Stimulated activated CD4-positive, alpha-beta T cell treated with anti-CD3 and anti-CD28 coated beads, TNF-alpha, amount 100 ng/mL, for 48 hours (primary cell): ENCODE measurements around the gene DLEC1.
A peak's percentile ranks its signal among the peaks of the same experiment; 100 is the strongest.
"Not testable (repeated sequence)": the region's sequence is repeated elsewhere in the genome, so short reads cannot be mapped to it uniquely, and the experiment has no call there.

Experiments
- DNase-seq, 3 donors: peaks; one replicate each; pipeline ENCODE4 v3.0.0-alpha.2; 2020; ENCODE audit warnings: low read depth in 3 of 3

The DLEC1 gene

GRCh38 chr3:38154625-38155255 is 115.7 kb downstream of the DLEC1 start:
- DNase-seq = no peak

DNA sequence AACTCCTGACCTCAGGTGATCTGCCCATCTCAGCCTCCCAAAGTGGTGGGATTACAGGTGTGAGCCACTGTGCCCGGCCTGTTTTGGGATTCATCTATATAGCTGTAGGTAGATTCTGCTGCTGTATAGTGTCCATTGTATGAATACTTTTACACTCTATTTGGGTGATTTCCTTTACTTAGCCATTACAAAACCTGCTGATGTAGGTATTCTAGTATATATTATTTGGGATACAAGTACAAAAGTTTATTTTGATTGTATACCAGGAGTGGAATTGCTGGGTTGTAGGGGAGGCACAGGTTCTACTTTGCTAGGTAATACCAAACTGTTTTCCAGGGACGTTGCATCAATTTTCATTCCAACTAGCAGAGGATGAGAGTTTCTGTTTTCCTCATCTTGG is 116.8 kb downstream of the DLEC1 start:
- DNase-seq = no peak

DNA sequence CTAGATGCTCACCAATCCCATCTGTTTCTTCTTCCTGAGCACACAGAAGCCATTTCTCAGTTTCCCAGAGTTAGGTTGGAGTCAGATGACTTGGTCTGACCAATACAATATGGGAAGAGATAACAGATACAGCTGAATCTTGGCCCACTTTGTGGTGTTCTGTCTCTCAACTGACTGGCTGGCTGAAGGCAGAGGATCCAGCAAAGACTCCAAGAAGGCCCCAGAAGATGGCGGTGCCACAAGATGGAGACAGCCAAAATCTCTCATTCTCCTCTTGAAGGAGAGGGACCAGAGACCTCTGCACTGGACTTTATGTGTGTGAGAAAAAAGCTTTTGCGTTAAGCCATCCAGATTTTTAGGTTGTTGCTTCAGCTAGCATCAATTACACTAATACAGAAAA is 118.1 kb downstream of the DLEC1 start:
- DNase-seq = no peak

GRCh38 chr3:38157595-38157994 is 118.6 kb downstream of the DLEC1 start:
- no peak for DNase-seq

GRCh38 chr3:38158472-38158871 is 119.5 kb downstream of the DLEC1 start:
- DNase-seq = no peak

- DNase-seq = not testable (repeated sequence)
These were observed 121.7 kb downstream of the DLEC1 start for GRCh38 chr3:38160704-38161103.

DNA sequence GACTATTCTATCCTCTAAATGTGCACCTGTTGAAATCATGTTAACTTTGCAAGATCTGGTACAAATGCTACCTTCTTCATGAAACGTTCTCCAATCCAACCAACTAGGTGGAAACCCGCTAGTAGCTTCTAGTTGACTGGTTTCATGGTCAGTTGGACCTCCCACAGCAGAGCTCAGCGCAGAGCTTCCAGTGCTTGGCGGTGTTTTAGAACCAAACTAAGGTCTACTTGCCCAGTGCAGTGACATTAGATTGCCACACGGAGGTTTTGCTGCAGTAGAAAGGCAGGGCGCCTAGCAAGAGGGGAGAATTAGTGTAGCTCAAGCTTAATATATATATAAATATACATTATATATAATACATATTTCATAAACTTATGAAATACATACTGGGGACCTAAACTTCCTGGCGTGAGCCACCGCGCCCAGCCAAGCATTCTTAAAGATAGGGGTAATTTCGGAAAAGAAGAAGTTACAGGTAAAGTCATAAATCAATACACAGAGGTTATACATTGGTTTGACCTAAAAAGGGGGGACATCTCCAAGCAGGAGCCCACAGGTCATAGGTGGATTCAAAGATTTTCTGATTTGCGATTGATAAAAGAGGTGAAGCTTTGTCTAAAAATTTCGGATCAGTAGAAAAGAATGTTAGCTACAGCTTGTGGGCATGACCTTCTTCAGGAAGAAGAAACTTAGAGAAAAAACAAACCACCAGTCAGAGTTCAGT is 124.3 kb downstream of the DLEC1 start:
- no peak for DNase-seq

DNA sequence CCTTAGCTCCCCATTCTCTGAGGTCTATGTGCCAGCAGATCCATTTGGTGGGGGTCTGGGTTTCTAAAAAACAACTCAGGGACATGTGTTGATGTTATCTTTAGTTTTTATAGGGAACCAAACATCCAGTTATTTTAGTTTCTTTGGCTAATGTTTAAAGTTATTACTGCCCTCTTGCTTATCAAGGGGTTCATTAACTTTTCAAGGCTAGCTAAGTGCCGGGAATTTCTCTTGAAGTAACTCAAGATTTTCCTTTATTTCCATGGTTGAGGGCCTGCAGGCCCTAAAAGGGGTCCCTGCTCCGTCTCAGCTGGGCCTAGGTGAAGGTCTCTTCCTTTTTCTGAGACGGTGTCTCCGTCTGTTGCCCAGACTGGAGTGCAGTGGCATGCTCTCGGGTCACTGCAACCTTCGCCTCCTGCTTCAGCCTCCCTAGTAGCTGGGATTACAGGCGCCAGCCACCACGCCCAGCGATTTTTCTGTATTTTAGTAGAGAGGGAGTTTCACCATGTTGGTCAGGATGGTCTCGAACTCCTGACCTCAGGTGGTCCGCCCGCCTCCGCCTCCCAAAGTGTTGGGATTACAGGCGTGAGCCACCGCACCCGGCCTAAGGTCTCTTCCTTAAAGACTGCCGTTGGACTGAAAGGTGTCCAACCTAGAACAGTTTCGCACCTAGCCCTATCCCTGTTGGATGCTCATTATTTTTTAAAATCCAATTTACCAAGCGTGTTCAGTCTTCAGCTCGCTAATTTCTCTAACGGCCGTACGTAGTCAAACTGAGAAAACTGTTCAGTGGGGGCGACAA is 125.0 kb downstream of the DLEC1 start:
- DNase-seq = no peak

DNA sequence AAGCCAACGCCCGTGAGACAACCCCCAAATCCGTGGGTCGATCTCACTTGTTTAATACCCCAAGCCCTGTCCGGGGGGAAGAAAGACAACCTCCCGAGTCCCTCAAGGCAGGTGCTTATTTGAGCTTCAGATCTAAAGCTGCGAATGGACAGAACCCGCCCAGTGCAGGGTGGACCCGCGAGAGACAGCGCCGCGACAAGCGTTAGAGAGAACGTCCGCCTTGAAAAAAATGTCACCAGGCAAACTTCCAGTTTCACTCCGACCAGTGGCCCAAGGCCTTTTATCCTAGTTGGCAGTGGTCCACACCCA is 125.6 kb downstream of the DLEC1 start:
- no peak for DNase-seq

DNA sequence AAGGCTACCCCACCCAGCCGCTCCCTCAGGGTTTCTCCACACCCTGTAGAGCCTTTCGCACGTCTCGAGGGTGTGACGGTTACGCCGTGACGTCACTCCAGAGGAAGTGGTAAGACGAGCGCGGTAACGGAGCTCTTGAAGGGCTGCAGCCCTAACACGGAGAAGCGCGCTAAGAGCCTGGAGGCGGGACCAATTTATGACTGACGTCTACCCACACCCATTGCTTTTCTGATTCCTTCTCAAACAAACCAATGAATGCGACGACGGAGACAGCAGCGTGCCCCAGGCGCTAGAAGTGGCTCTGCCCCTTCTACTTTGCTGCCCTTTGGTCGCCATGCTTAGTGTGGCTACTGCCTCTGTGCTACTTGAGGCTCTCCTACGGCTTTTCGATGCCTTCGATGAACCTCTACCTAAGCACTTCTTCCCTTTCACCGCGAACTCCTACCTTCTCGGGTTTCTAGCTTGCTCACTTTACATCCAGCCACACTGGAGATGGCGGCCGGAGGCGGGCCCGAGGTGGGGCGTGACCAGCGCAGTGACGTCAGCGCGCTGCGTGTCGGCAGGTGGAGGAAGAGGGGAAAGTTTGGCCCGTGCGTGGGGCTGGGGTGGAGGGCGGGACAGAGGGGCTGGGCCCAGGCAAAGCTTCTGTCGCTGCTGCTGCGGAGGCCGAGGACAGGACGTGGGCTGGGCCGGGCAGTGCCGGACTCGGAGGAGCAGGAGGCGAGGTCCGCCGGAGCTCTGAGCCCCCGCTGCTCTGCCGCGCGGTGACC is 126.1 kb downstream of the DLEC1 start, which contains the start of gene OXSR1:
Gene OXSR1 (plus strand): TSS at position 586 of the 770 bp plus-strand sequence. CDS start 340 bp downstream, outside the sequence.
- peak; percentile 92 to 95 (median 93) for DNase-seq

GRCh38 chr3:38165722-38166387 is 126.8 kb downstream of the DLEC1 start:
- DNase-seq = peak in 1 of 3 donors; percentile 41

- no peak for DNase-seq
These were observed 128.6 kb downstream of the DLEC1 start for GRCh38 chr3:38167591-38167990.

DNA sequence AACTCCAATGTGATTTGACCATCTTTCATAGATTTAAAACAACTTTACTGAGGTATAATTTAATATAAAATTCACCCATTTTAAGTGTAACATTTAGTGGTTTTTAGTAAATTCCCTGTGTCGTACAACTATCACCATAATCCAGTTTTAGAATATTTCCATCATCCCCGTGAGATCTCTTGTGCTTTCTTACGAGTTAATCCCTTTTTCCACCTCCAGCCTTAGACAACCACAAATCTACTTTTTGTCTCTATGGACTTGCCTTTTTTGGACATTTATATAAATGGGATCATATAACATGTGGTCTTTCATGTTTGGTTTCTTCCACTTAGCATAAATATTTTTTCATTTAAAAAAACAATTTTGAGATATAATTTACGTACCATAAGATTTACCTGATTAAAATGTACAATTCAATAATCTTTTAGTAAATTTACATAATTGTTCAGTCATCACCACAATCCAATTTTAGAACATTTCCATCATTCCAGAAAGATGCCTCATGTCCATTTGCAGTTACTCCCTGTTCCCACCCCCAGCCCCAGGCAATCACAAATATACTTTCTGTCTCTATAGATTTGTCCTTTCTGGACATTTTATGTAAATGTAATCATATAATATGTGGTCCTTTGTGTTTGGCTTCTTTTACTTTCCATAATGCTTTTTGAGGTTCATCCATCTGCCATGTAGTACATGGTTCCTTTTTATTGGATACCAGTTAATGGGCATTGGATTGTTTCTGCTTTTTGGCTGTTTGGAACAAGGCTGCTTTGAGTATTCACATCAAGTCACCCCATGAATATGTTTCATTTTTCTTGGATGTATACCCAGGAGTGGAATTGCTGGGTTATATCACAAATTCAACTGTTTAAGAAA is 129.4 kb downstream of the DLEC1 start:
- no peak for DNase-seq

DNA sequence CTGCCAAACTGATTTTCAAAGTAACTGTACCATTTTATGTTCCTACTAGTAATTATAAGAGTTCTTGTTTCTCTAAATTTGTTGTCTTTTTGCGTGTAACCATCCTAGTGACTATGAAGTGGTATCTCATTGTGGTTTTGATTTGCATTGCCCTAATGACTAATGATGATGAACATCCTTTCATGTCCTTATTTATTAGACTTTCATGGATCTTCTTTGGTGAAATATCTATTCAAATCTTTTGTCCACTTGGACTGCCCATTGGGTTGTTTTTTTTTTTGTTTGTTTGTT is 130.0 kb downstream of the DLEC1 start:
- no peak for DNase-seq

- no peak for DNase-seq
These were observed 131.7 kb downstream of the DLEC1 start for GRCh38 chr3:38170722-38171121.

- DNase-seq = no peak
These were observed 132.6 kb downstream of the DLEC1 start for GRCh38 chr3:38171622-38172021.
